HFF-Myc (cell line): Measurements from ENCODE around the gene TARDBP.

Experiments
- DNase-seq: peaks from one replicate; pipeline ENCODE4 v3.0.0-alpha.2; 2011; ENCODE audit warnings: low read depth; ENCODE audit errors: extremely low read depth
- H3K4me3 ChIP-seq: replicated peaks from 2 replicates; pipeline ENCODE4 v1.5.1; 2011; ENCODE audit warnings: low read depth, mild to moderate bottlenecking, control low read depth, low read length
- TF ChIP-seq, protein P1 (sequence below): IDR thresholded peaks from 2 replicates; pipeline ENCODE4 v1.5.1; 2012; ENCODE audit warnings: mild to moderate bottlenecking, low read depth, low read length, control low read depth; ENCODE audit errors: missing control alignments

The TARDBP gene

DNA sequence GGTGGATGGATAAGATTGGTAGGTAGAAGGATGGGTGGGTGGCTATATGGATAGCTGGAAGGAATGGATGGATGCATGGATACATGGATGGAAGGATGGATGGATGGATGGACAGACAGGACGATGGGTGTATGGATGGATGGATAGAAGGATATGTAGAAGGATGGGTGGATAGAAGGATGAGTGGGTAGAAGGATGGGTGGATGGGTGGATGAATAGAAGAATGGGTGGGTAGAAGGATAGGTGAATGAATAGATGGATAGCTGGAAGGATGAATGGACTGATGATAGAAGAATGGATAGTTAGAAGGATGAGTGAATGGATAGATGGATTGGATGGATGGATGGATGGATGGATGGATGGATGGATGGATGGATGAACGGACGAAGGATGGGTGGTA lies 29.6 kb downstream of the TARDBP start:
- DNase-seq = no peak
- TF ChIP-seq, protein P1, sequence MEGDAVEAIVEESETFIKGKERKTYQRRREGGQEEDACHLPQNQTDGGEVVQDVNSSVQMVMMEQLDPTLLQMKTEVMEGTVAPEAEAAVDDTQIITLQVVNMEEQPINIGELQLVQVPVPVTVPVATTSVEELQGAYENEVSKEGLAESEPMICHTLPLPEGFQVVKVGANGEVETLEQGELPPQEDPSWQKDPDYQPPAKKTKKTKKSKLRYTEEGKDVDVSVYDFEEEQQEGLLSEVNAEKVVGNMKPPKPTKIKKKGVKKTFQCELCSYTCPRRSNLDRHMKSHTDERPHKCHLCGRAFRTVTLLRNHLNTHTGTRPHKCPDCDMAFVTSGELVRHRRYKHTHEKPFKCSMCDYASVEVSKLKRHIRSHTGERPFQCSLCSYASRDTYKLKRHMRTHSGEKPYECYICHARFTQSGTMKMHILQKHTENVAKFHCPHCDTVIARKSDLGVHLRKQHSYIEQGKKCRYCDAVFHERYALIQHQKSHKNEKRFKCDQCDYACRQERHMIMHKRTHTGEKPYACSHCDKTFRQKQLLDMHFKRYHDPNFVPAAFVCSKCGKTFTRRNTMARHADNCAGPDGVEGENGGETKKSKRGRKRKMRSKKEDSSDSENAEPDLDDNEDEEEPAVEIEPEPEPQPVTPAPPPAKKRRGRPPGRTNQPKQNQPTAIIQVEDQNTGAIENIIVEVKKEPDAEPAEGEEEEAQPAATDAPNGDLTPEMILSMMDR = no peak
- H3K4me3 ChIP-seq = no peak overlapping the region

DNA sequence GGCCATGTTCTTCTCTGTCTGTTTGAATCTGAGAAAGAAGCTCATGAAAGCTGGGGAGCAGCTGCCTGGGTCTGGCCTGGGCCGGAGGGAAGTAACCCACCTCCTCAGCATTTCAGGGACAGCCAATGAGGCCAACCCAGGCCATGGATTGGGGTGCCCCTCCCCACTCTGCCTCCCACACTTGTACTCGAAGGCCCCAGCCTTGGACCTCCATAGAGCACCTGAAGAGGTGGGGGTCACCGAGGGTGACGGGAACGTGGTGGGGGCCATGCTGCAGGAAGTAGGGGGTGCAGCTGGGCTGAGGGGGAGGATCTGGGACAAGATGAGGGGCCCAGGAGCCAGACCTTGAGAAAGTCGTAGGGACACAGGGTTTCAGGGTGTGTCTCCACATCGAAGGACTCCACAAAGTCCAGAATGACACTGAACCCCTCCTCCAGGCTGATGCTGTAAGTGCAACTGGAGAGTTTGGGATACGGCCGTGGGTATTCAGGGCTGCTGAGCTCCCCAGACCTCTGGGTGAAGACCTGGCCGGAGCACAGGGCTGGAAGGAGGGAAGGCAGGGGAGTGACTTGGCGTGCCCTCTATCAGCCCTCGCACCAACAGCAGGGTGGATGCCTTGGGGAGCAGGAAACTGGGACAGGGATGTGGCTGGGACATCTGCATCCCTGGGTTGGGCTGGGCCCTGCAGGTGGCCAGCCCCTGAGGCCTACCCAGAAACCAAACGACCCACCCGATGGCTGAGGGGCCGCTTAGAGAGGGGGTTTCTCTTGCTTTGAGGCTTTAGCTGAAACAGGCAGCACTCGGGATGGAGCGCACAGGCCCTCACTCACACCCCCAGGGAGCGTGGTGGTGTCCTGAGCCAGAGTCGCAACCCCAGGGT lies 30.8 kb downstream of the TARDBP start:
- TF ChIP-seq, protein P1 = no peak
- no peak overlapping the region for H3K4me3 ChIP-seq
- DNase-seq = no peak

DNA sequence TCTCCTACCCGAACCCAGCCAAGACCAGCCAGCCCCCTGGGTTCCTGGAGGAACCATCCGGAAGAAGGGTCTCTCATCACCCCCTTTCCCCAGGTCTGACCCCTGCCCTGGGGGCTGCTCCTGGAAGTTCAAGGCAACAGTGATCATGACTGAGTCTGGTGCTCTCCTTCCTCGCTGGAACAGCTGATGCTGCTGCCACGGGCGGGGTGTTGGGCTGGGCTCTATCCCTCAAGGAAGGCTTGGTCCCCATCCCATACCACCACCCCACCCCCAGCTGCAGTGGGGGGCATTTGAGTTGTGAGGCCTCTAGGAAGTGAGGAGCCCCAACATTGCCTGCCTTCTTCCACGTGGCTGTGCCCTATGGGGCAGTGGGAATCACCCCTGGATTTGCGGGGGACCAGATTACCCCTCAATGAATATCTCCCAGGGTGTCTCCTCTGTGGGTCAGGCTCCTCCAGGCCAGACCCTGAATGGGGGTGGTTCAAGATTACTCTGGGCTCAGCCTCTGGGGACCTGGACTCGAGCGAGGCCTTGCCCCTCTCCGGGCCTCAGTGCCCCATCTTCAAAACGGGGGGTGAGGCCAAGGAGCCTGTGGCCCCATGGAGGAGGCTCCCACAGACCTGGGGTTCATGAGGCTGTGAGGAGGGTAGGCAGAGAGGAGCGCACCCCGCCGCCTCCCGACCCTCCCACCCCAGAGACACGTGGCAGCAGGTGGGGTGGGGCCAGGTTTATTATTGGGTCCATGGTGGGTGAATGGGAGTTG lies 31.8 kb downstream of the TARDBP start:
- no peak overlapping the region for H3K4me3 ChIP-seq
- TF ChIP-seq, protein P1 = no peak
- no peak for DNase-seq

DNA sequence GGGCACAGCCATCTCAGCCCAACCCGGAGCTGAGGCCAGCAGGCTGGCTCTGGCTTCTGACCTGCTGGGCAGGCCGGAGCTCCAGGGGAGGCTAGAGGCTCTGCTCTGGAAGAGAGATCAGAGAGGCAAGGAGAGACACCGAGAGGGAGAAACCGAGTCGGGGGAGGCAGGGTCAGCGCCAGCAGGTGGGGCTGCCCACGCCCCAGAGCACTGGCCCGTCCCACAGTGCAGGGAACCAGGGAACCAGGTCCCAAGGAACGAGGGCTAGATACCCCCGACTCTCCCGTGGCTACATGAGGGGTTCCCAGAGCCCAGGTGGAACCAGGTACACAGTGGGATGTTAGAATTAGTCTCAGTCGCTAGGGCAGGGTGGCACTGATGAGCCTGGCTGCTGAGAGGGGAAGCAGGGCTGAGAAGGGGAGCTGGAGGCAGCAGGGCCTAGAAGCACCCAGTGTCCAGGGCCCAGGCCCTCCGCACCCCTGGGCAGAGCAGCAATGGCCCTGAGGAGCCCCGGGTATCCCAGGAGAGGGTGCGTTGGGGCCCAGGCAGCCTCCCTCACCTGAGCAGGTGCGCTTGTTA lies 32.5 kb downstream of the TARDBP start:
- DNase-seq = no peak
- TF ChIP-seq, protein P1 = no peak
- H3K4me3 ChIP-seq = no peak overlapping the region

DNA sequence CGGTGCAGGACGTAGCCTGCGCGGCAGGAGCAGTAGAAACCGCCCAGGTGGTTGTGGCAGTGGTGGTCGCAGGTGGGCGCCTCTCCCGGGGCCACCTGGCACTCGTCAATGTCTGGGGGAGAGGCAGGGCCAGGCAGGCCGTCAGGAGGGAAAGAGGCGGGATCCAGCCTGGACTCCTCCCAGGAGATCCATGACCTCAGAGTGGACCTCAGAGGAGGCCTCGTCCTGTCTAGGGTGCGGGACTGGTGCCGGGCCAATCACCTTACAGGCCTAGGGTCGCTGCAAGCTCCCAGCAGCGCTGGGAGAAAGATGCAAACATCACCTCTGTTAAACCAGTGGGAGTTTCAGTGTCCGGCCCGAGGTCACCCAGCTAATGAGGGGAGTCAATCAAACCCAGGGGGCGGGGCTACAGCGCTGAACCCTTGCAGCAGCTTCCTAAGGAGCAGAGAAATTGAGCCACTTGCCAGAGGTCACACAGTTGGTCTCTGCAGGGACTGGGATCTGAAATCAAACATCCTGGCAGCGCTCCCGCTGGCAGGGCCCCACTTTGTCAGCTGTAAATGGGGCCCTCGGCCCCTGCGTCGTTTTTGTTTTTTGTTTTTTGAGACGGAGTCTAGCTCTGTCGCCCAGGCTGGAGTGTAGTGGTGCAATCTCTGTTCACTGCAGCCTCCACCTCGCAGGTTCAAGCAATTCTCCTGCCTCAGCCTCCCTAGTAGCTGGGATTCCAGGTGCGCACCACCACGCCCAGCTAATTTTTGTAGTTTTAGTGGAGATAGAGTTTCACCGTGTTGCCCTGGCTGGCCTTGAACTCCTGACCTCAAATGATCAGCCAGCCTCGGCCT lies 33.2 kb downstream of the TARDBP start:
- TF ChIP-seq, protein P1 = no peak
- H3K4me3 ChIP-seq = no peak overlapping the region
- DNase-seq = no peak

DNA sequence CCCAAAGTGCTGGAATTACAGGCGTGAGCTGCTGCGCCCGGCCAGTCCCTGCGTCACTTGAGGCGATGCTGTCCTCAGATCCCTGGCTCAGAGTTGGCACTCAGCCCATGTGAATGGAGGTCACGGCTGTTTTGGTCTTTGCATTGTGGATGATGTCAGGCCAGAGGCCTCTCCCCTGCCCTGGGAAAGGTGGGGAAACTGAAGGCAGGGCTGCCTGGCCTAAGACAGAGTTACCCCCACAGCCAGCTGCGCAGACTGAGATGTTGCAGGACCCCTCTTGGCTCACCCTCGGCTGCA lies 33.8 kb downstream of the TARDBP start:
- no peak overlapping the region for H3K4me3 ChIP-seq
- DNase-seq = no peak
- TF ChIP-seq, protein P1 = no peak
